Adrenal gland (tissue), 5 donors: ENCODE measurements around the gene ARFGEF3.

Experiments used
- POLR2A ChIP-seq, 2 donors: fragments of 450-650 bp; IDR thresholded peaks; one replicate each; pipeline ENCODE4 v1.6.1; 2017; ENCODE audit warnings: antibody characterized with exemption in 2 of 2, mild to moderate bottlenecking in 2 of 2, moderate library complexity in 1 of 2
- TF ChIP-seq, protein P1 (sequence below), 6 experiments: fragments of 450-650 bp in 4 of 6; fragments of 200-600 bp in 2 of 6; sonication (generic) in 1 of 6; IDR thresholded peaks; 1 replicate in 5 of 6; 2 replicates in 1 of 6; pipeline versions ENCODE4 v1.5.1 to v1.8.0; 2016 to 2021; ENCODE audit warnings: antibody characterized with exemption in 6 of 6, mild to moderate bottlenecking in 2 of 6, moderate library complexity in 1 of 6
- donor health status: DM: no; HTN: no; CAD: no.

DNA sequence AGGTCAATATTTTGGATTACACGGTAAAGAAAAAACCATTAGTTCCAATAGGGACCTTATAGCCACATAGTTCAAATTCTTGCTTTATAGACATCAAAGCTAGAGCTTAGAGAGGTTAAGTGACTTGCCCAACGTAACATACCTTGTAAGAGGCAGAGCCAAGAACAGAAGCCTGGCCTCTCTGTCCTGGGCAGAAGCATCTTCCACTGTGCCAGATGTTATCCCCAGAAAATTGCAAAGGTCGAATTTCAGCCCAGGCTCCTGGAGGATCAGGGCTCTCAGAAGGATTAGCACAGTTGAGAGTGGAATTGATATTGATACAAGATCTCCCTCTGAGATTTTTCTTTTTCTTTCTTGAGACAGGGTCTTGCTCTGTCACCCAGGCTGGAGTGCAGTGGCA is 222.0 kb downstream of the ARFGEF3 start:
- no peak for TF ChIP-seq POLR2A (IDR thresholded peaks at IDR 0.05)
- TF ChIP-seq, protein P1, sequence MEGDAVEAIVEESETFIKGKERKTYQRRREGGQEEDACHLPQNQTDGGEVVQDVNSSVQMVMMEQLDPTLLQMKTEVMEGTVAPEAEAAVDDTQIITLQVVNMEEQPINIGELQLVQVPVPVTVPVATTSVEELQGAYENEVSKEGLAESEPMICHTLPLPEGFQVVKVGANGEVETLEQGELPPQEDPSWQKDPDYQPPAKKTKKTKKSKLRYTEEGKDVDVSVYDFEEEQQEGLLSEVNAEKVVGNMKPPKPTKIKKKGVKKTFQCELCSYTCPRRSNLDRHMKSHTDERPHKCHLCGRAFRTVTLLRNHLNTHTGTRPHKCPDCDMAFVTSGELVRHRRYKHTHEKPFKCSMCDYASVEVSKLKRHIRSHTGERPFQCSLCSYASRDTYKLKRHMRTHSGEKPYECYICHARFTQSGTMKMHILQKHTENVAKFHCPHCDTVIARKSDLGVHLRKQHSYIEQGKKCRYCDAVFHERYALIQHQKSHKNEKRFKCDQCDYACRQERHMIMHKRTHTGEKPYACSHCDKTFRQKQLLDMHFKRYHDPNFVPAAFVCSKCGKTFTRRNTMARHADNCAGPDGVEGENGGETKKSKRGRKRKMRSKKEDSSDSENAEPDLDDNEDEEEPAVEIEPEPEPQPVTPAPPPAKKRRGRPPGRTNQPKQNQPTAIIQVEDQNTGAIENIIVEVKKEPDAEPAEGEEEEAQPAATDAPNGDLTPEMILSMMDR (IDR thresholded peaks at IDR 0.05) = no peak
